Kidney glomerular epithelial cell (primary cell): ENCODE measurements around the gene TCF12.

Experiments
- DNase-seq: peaks from one replicate; lab custom pipeline; 2025; lab: John Stamatoyannopoulos, UW

Gene TCF12

DNA sequence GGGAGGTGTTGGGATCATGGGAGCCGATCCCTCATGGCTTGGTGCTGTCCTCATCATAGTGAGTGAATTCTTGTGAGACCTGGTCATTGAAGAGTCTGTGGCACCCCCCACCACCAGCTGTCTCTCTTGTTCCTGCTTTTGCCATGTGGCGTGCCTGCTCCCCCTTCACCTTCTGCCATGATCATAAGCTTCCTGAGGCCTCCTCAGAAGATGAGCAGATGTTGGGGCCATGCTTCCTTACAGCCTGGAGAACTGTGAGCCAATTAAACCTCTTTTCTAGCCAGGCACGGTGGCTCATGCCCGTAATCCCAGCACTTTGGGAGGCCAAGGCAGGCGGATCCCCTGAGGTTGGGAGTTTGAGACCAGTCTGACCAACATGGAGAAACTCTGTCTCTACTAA lies 420.9 kb downstream of the TCF12 start:
- DNase-seq = no peak
